ENCODE data around the gene KDM1A.

- TF ChIP-seq CTCF (IDR thresholded peaks at IDR 0.05; ENCODE audit: low read depth, low read length, missing input control) (no peak), ATF3 (IDR thresholded peaks at IDR 0.05) (no peak), TAF1 (conservative IDR thresholded peaks at IDR 0.05) (no peak), YY1 (IDR thresholded peaks at IDR 0.05) (no peak), RAD21 (IDR thresholded peaks at IDR 0.05) (no peak), MAX (IDR thresholded peaks at IDR 0.05) (no peak), FOXA1 (IDR thresholded peaks at IDR 0.05) (no peak), GABPA (IDR thresholded peaks at IDR 0.05 in 1 of 2, conservative IDR thresholded peaks at IDR 0.05 in 1 of 2) (no peak), REST (IDR thresholded peaks at IDR 0.05) (no peak), HNF4A (conservative IDR thresholded peaks at IDR 0.05) (no peak)
These were observed 65.6 kb downstream of the KDM1A start for GRCh38 chr1:23084880-23085279.
